GM12878 (cell line): ENCODE data around the gene FUCA2. TPM values are rescaled to one million over a fixed set of nuclear protein-coding genes. Genes with fewer than 3 reads are reported as not detected.

Source experiments
- ATAC-seq: fragments of 200-7000 bp; cut with Tn5 transposase; 3 replicates; pipeline ENCODE4 v1.9.1; 2020; ENCODE audit warnings: mild to moderate bottlenecking, moderate library complexity
- BruUV-seq: library from RNA; stranded (reverse); fragments of 400-500 nt; replicated peaks from 2 replicates; lab custom pipeline; 2021; lab: Mats Ljungman, UMichigan
- CTCF ChIA-PET: fragments of 300-600 bp; sonication (Branson Sonifier 250); formaldehyde crosslinking; extraction: SDS; loops from one replicate; lab custom pipeline; 2021; ENCODE audit warnings: inconsistent platforms; lab: Yijun Ruan, JAX
- POLR2A ChIA-PET: fragments of 350-600 bp; formaldehyde crosslinking; extraction: SDS; loops from one replicate; lab custom pipeline; 2021; ENCODE audit warnings: inconsistent platforms; lab: Charles Lee
- RAD21 ChIA-PET: fragments of 300-600 bp; sonication (Branson Sonifier 250); formaldehyde crosslinking; loops from one replicate; lab custom pipeline; 2023; ENCODE audit warnings: antibody characterized with exemption; ENCODE audit not compliant: unreplicated experiment; lab: Charles Lee
- SMC1A ChIA-PET: fragments of 300-600 bp; sonication (Branson Sonifier 250); formaldehyde crosslinking; loops from one replicate; lab custom pipeline; 2023; ENCODE audit not compliant: unreplicated experiment, uncharacterized antibody; lab: Charles Lee
- DNase-seq: peaks from one replicate; pipeline ENCODE4 v3.0.0-alpha.2; 2011; ENCODE audit warnings: low read depth, low spot score
- FAIRE-seq: peaks from 3 replicates; lab custom pipeline; 2011; peaks lifted over from hg19 to GRCh38; lab: Jason Lieb, UNC
- H2AFZ ChIP-seq: 2 replicates; pipeline ENCODE4 v1.6.0; 2011; ENCODE audit warnings: low read depth, low read length, control low read depth; ENCODE audit not compliant: control insufficient read depth
- H3K27ac ChIP-seq: 2 replicates; pipeline ENCODE4 v1.5.1; 2011; ENCODE audit warnings: control low read depth; ENCODE audit not compliant: control insufficient read depth, insufficient read depth
- H3K27me3 ChIP-seq, 2 experiments: replicated peaks in 1 of 2; 2 replicates each; pipeline versions ENCODE4 v1.6.0 to v1.6.1; 2011; ENCODE audit warnings: low read length in 1 of 2; ENCODE audit not compliant: control insufficient read depth in 2 of 2, insufficient read depth in 2 of 2
- H3K36me3 ChIP-seq, 2 experiments: 2 replicates each; pipeline ENCODE4 v1.5.1; 2011; ENCODE audit warnings: low read length in 1 of 2; ENCODE audit not compliant: control insufficient read depth in 2 of 2, insufficient read depth in 2 of 2
- H3K4me1 ChIP-seq: 2 replicates; pipeline ENCODE4 v1.6.1; 2011; ENCODE audit warnings: mild to moderate bottlenecking, low read length, moderate library complexity, mixed read lengths; ENCODE audit not compliant: control insufficient read depth, insufficient read depth
- H3K4me2 ChIP-seq: 2 replicates; pipeline ENCODE4 v1.6.0; 2011; ENCODE audit warnings: control low read depth; ENCODE audit not compliant: control insufficient read depth, insufficient read depth
- H3K4me3 ChIP-seq: fragments of 200-600 bp; sonication (generic); 2 replicates; pipeline ENCODE4 v1.5.1; 2016
- H3K79me2 ChIP-seq: 2 replicates; pipeline ENCODE4 v1.6.0; 2011; ENCODE audit warnings: low read length; ENCODE audit not compliant: control insufficient read depth, insufficient read depth
- H3K9ac ChIP-seq: 2 replicates; pipeline ENCODE4 v1.8.0; 2011; ENCODE audit warnings: low read length, control low read depth, mixed read lengths; ENCODE audit not compliant: control insufficient read depth, insufficient read depth
- H3K9me3 ChIP-seq: replicated peaks from 3 replicates; pipeline ENCODE4 v1.5.1; 2011; ENCODE audit warnings: mild to moderate bottlenecking, low read length; ENCODE audit not compliant: control insufficient read depth, insufficient read depth
- H4K20me1 ChIP-seq: 2 replicates; pipeline ENCODE4 v1.6.0; 2011; ENCODE audit not compliant: control insufficient read depth, insufficient read depth
- EGR1 ChIP-seq, 2 experiments: IDR thresholded peaks; 1 replicate in 1 of 2; 2 replicates in 1 of 2; pipeline ENCODE4 v1.6.1; 2011 to 2012; ENCODE audit warnings: low read depth in 2 of 2, low read length in 2 of 2, borderline replicate concordance in 1 of 2, mild to moderate bottlenecking in 1 of 2, moderate library complexity in 1 of 2
- NR2C1 ChIP-seq: fragments of 450-650 bp; IDR thresholded peaks from 2 replicates; pipeline ENCODE4 v1.6.1; 2017; ENCODE audit warnings: antibody characterized with exemption, mild to moderate bottlenecking, moderate library complexity
- NRF1 ChIP-seq: conservative IDR thresholded peaks from 2 replicates; pipeline ENCODE4 v1.6.1; 2011; ENCODE audit warnings: mild to moderate bottlenecking, low read depth, low read length, improper control_type of control experiment
- SP1 ChIP-seq: IDR thresholded peaks from one replicate; pipeline ENCODE4 v1.6.1; 2011; ENCODE audit warnings: low read depth, low read length
- ZSCAN29 ChIP-seq: fragments of 450-650 bp; IDR thresholded peaks from 2 replicates; pipeline ENCODE4 v1.6.1; 2017; ENCODE audit warnings: mild to moderate bottlenecking, moderate library complexity
- ZZZ3 ChIP-seq: IDR thresholded peaks from 2 replicates; pipeline ENCODE4 v1.6.1; 2011; ENCODE audit warnings: low read depth; ENCODE audit not compliant: control insufficient read depth, insufficient read length
- WGBS: methylation state at CpG from one replicate; pipeline ENCODE4 v1.1.6; 2016; ENCODE audit warnings: low lambda C conversion rate; ENCODE audit not compliant: insufficient replicate concordance, insufficient coverage; ENCODE audit errors: missing lambda C conversion rate; 5-methylcytosine and 5-hydroxymethylcytosine counted together
- in situ Hi-C: fragments of 300-500 bp; cut with MboI; formaldehyde crosslinking; loops from 9 replicates; pipeline ENCODE4 v1.14.3; 2018; ENCODE audit warnings: mixed read lengths
- intact Hi-C: fragments of 100-400 bp; cut with micrococcal nuclease; formaldehyde crosslinking; loops from one replicate; pipeline ENCODE4 v1.14.2; 2022; ENCODE audit not compliant: unreplicated experiment
- polyA plus RNA-seq, 11 experiments: library from polyadenylated mRNA; depleted of rRNA in 4 of 11; unstranded in 6 of 11; stranded (reverse) in 5 of 11; fragments of >200 nt; fragmentation: Nextera tagmentation in 4 of 11; fragmentation: Illumina TruSeq in 1 of 11; extraction: Ambion mirVana in 4 of 11; extraction: Trizol in 1 of 11; gene quantifications; 1 replicate in 1 of 11; 2 replicates in 10 of 11; pipeline versions ENCODE4 v1.2.1 to v1.2.3, GENCODE V29; 2011 to 2016; ENCODE audit warnings: inconsistent platforms in 2 of 11, missing spikeins in 2 of 11, low read depth in 1 of 11
- total RNA-seq, 4 experiments: library from RNA; depleted of rRNA in 3 of 4; stranded (reverse); fragments of >200 nt in 3 of 4; fragmentation: Illumina TruSeq in 1 of 4; extraction: Trizol in 1 of 4; gene quantifications; 2 replicates each; pipeline versions ENCODE4 v1.2.1 to v1.2.3, GENCODE V29; 2013 to 2021
- TF ChIP-seq, protein P1 (sequence below): fragments of 450-650 bp; IDR thresholded peaks from 2 replicates; pipeline ENCODE4 v1.6.1; 2016; ENCODE audit warnings: mild to moderate bottlenecking, moderate library complexity, borderline replicate concordance

The FUCA2 gene
- total and polyA plus RNA-seq, 10 of the 15 experiments (the other 5 are each of a cell fraction or from before 2014, with no cell fraction given) = 5.7 to 36.2 (median 21.5) TPM

DNA sequence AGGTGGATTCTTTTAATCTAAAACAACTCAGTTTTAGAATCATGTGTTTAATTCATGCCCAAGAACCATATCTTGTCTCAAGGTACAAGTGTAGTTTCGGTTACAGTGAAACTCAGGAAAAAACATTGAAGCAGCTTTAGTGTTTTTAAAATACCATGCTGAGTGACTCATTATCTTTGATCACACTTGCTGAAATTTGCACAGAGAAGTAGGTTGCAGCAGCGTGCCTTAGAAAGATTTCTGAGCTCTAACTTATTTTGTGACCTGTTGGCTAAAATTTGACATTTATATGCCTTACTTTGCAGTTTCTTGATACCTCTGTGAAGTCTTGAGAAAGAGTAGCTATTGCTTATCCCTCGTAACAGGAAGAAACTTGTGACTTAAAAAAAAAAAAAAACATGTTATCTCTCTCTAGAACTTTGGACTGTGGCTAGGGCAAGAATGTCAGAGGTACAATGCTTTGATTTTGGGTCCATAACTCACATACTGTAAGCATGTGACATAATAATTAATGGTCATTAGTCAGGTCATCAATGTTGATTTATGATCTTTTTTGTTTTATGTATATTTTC is 34.5 kb upstream of the FUCA2 start:
- Histone ChIP-seq H2AFZ (no peak overlapping the region), H3K27ac (no peak overlapping the region)
- no TSS peak for BruUV-seq
- no peak for TF ChIP-seq ZZZ3
- TF ChIP-seq, protein P1, sequence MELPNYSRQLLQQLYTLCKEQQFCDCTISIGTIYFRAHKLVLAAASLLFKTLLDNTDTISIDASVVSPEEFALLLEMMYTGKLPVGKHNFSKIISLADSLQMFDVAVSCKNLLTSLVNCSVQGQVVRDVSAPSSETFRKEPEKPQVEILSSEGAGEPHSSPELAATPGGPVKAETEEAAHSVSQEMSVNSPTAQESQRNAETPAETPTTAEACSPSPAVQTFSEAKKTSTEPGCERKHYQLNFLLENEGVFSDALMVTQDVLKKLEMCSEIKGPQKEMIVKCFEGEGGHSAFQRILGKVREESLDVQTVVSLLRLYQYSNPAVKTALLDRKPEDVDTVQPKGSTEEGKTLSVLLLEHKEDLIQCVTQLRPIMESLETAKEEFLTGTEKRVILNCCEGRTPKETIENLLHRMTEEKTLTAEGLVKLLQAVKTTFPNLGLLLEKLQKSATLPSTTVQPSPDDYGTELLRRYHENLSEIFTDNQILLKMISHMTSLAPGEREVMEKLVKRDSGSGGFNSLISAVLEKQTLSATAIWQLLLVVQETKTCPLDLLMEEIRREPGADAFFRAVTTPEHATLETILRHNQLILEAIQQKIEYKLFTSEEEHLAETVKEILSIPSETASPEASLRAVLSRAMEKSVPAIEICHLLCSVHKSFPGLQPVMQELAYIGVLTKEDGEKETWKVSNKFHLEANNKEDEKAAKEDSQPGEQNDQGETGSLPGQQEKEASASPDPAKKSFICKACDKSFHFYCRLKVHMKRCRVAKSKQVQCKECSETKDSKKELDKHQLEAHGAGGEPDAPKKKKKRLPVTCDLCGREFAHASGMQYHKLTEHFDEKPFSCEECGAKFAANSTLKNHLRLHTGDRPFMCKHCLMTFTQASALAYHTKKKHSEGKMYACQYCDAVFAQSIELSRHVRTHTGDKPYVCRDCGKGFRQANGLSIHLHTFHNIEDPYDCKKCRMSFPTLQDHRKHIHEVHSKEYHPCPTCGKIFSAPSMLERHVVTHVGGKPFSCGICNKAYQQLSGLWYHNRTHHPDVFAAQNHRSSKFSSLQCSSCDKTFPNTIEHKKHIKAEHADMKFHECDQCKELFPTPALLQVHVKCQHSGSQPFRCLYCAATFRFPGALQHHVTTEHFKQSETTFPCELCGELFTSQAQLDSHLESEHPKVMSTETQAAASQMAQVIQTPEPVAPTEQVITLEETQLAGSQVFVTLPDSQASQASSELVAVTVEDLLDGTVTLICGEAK = no peak
- no peak for TF ChIP-seq NR2C1
- no peak for TF ChIP-seq EGR1 (IDR thresholded peaks at IDR 0.05; ENCODE audit: borderline replicate concordance in 1 of 2, low read depth in 2 of 2, low read length in 2 of 2)
- TF ChIP-seq NRF1 = no peak
- no peak for TF ChIP-seq SP1
- TF ChIP-seq ZSCAN29 = no peak
- TF ChIP-seq, all 136 proteins: peak for 0
- Histone ChIP-seq H3K27me3 (no peaks in the 10 kb centered on the region), H4K20me1 (no peaks in the 10 kb centered on the region), H3K79me2 (no peaks in the 10 kb centered on the region; the same call in 1 of the 2 replicates), H3K9ac (no peak overlapping the region), H3K36me3 (no peaks in the 10 kb centered on the region; a peak in 1 of 4 replicates), H3K9me3 (no peaks in the 10 kb centered on the region; the same call in 2 of the 3 replicates), H3K4me1 (peaks cover 42% of the 10 kb centered on the region), H3K4me3 (no peak overlapping the region), H3K4me2 (no peak overlapping the region)
- ChIA-PET POLR2A (no interaction called here), RAD21 (interaction anchor here (0.7 kb wide), 1 partner anchor 59 kb away, joined by 3 read pairs; no protein-coding TSS in a partner anchor), SMC1A (interaction anchor here (0.7 to 1.3 kb wide), 4 partner anchors 8 to 766 kb away, joined by 3 to 4 read pairs (median 3); no protein-coding TSS in a partner anchor), CTCF (interaction anchor here (1.3 to 3.5 kb wide), 2 partner anchors 33 to 356 kb away, joined by 3 to 16 read pairs; partner anchors contain the start of gene FUCA2)
- 72% methylated on average over 3 of the region's 3 CpGs for WGBS
- DNase-seq = no peak
- intact Hi-C loops = no loop called here
- no peak for ATAC-seq
- FAIRE-seq = no peak
- in situ Hi-C loops = no loop called here
